GM12878 (cell line): ENCODE measurements around the gene ZMYND19. TPM values are rescaled to one million over a fixed set of nuclear protein-coding genes. Genes with fewer than 3 reads are reported as not detected.

Source experiments
- CUX1 ChIP-seq: IDR thresholded peaks from 2 replicates; pipeline ENCODE4 v1.6.1; 2012; ENCODE audit warnings: improper control_type of control experiment, low read depth, low read length; ENCODE audit not compliant: insufficient replicate concordance
- EGR1 ChIP-seq, 2 experiments: IDR thresholded peaks; 1 replicate in 1 of 2; 2 replicates in 1 of 2; pipeline ENCODE4 v1.6.1; 2011 to 2012; ENCODE audit warnings: low read depth in 2 of 2, low read length in 2 of 2, borderline replicate concordance in 1 of 2, mild to moderate bottlenecking in 1 of 2, moderate library complexity in 1 of 2
- FOXM1 ChIP-seq: IDR thresholded peaks from 2 replicates; pipeline ENCODE4 v1.6.1; 2012; ENCODE audit warnings: low read depth, mild to moderate bottlenecking, inconsistent platforms, low read length, moderate library complexity
- KLF5 ChIP-seq: fragments of 450-650 bp; IDR thresholded peaks from 2 replicates; pipeline ENCODE4 v1.6.1; 2014; ENCODE audit warnings: mild to moderate bottlenecking; ENCODE audit not compliant: partially characterized antibody
- NR2C1 ChIP-seq: fragments of 450-650 bp; IDR thresholded peaks from 2 replicates; pipeline ENCODE4 v1.6.1; 2017; ENCODE audit warnings: antibody characterized with exemption, mild to moderate bottlenecking, moderate library complexity
- RELA ChIP-seq: fragments of 450-650 bp; IDR thresholded peaks from 2 replicates; pipeline ENCODE4 v1.8.0; 2014; ENCODE audit warnings: borderline replicate concordance; ENCODE audit not compliant: partially characterized antibody
- RFX5 ChIP-seq: IDR thresholded peaks from 2 replicates; pipeline ENCODE4 v1.6.1; 2011; ENCODE audit warnings: low read depth, low read length, improper control_type of control experiment
- polyA plus RNA-seq, 11 experiments: library from polyadenylated mRNA; depleted of rRNA in 4 of 11; unstranded in 6 of 11; stranded (reverse) in 5 of 11; fragments of >200 nt; fragmentation: Nextera tagmentation in 4 of 11; fragmentation: Illumina TruSeq in 1 of 11; extraction: Ambion mirVana in 4 of 11; extraction: Trizol in 1 of 11; gene quantifications; 1 replicate in 1 of 11; 2 replicates in 10 of 11; pipeline versions ENCODE4 v1.2.1 to v1.2.3, GENCODE V29; 2011 to 2016; ENCODE audit warnings: inconsistent platforms in 2 of 11, missing spikeins in 2 of 11, low read depth in 1 of 11
- total RNA-seq, 4 experiments: library from RNA; depleted of rRNA in 3 of 4; stranded (reverse); fragments of >200 nt in 3 of 4; fragmentation: Illumina TruSeq in 1 of 4; extraction: Trizol in 1 of 4; gene quantifications; 2 replicates each; pipeline versions ENCODE4 v1.2.1 to v1.2.3, GENCODE V29; 2013 to 2021
- TF ChIP-seq, protein P1 (sequence below): fragments of 150-350 bp; IDR thresholded peaks from 2 replicates; pipeline ENCODE4 v1.6.1; 2016; ENCODE audit warnings: low read depth, low read length

The ZMYND19 gene
- total and polyA plus RNA-seq, 10 of the 15 experiments (the other 5 are each of a cell fraction or from before 2014, with no cell fraction given) = 0.84 to 54.8 (median 20.1) TPM

GRCh38 chr9:137593176-137593575, 2.9 kb upstream of the ZMYND19 start (continued):
- no peak for TF ChIP-seq CUX1
- TF ChIP-seq KLF5 = no peak
- TF ChIP-seq RFX5 = no peak
- TF ChIP-seq FOXM1 = no peak
- TF ChIP-seq NR2C1 = no peak
- no peak for TF ChIP-seq EGR1 (IDR thresholded peaks at IDR 0.05; ENCODE audit: borderline replicate concordance in 1 of 2, low read depth in 2 of 2, low read length in 2 of 2)
- no peak for TF ChIP-seq RELA
- TF ChIP-seq, protein P1, sequence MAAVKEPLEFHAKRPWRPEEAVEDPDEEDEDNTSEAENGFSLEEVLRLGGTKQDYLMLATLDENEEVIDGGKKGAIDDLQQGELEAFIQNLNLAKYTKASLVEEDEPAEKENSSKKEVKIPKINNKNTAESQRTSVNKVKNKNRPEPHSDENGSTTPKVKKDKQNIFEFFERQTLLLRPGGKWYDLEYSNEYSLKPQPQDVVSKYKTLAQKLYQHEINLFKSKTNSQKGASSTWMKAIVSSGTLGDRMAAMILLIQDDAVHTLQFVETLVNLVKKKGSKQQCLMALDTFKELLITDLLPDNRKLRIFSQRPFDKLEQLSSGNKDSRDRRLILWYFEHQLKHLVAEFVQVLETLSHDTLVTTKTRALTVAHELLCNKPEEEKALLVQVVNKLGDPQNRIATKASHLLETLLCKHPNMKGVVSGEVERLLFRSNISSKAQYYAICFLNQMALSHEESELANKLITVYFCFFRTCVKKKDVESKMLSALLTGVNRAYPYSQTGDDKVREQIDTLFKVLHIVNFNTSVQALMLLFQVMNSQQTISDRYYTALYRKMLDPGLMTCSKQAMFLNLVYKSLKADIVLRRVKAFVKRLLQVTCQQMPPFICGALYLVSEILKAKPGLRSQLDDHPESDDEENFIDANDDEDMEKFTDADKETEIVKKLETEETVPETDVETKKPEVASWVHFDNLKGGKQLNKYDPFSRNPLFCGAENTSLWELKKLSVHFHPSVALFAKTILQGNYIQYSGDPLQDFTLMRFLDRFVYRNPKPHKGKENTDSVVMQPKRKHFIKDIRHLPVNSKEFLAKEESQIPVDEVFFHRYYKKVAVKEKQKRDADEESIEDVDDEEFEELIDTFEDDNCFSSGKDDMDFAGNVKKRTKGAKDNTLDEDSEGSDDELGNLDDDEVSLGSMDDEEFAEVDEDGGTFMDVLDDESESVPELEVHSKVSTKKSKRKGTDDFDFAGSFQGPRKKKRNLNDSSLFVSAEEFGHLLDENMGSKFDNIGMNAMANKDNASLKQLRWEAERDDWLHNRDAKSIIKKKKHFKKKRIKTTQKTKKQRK = no peak
